ENCODE measurements around the gene PLEKHG2. TPM values are rescaled to one million over a fixed set of nuclear protein-coding genes. Genes with fewer than 3 reads are reported as not detected.
A peak's percentile ranks its signal among the peaks of the same experiment; 100 is the strongest.

PLEKHG2 gene
- total RNA-seq, 2 donors from 2014 or later: 119 to 129 TPM

GRCh38 chr19:39426170-39426569, 13.7 kb downstream of the PLEKHG2 start:
- Mint-ChIP-seq H3K27me3 (no peaks in the 10 kb centered on the region), H3K27ac (peak overlapping the region; percentile 85), H3K36me3 (ENCODE audit: low read depth) (peaks cover 3% of the 10 kb centered on the region), H3K4me1 (peaks cover 19% of the 10 kb centered on the region), H3K4me3 (no peak overlapping the region)
- H3K9me3 ChIP-seq (ENCODE audit: control insufficient read depth, low read length, poor library complexity, severe bottlenecking): no peaks in the 10 kb centered on the region
- DNase-seq (no peak), ATAC-seq (no peak)

- DNase-seq: no peak
- Mint-ChIP-seq H3K36me3 (ENCODE audit: low read depth) (peaks cover 3% of the 10 kb centered on the region), H3K4me1 (peaks cover 23% of the 10 kb centered on the region), H3K27ac (peak overlapping the region; percentile 85), H3K4me3 (no peak overlapping the region), H3K27me3 (no peaks in the 10 kb centered on the region)
- ATAC-seq: no peak
- H3K9me3 ChIP-seq (ENCODE audit: control insufficient read depth, low read length, poor library complexity, severe bottlenecking): no peaks in the 10 kb centered on the region
These were observed 15.2 kb downstream of the PLEKHG2 start for GRCh38 chr19:39427707-39428106.

- Mint-ChIP-seq H3K27ac (peak overlapping the region; percentile 80), H3K36me3 (ENCODE audit: low read depth) (peaks cover 6% of the 10 kb centered on the region)
These were observed 16.0 kb downstream of the PLEKHG2 start for GRCh38 chr19:39428283-39429112.

GRCh38 chr19:39430675-39431593, 18.5 kb downstream of the PLEKHG2 start:
- Mint-ChIP-seq H3K4me3 (peak overlapping the region; percentile 78), H3K36me3 (ENCODE audit: low read depth) (peaks cover 11% of the 10 kb centered on the region), H3K27ac (peak overlapping the region; percentile 100), H3K4me1 (peaks cover 37% of the 10 kb centered on the region), H3K27me3 (no peaks in the 10 kb centered on the region)
- peak; percentile 78 for ATAC-seq
- DNase-seq: peak; percentile 48 to 75 (median 70)
- H3K9me3 ChIP-seq (ENCODE audit: control insufficient read depth, low read length, poor library complexity, severe bottlenecking): no peaks in the 10 kb centered on the region

More at GRCh38 chr19:39428283-39429112, 16.0 kb downstream of the PLEKHG2 start:
- DNase-seq (no peak), ATAC-seq (no peak)
- Mint-ChIP-seq H3K4me1 (peaks cover 26% of the 10 kb centered on the region), H3K4me3 (no peak overlapping the region), H3K27me3 (no peaks in the 10 kb centered on the region)
- no peaks in the 10 kb centered on the region for H3K9me3 ChIP-seq (ENCODE audit: control insufficient read depth, low read length, poor library complexity, severe bottlenecking)

GRCh38 chr19:39432677-39433025, 20.2 kb downstream of the PLEKHG2 start:
- H3K27me3 Mint-ChIP-seq: no peaks in the 10 kb centered on the region
- H3K36me3 Mint-ChIP-seq (ENCODE audit: low read depth): peaks cover 8% of the 10 kb centered on the region
- peak overlapping the region; percentile 100 for H3K4me3 Mint-ChIP-seq
- no peaks in the 10 kb centered on the region for H3K9me3 ChIP-seq (ENCODE audit: control insufficient read depth, low read length, poor library complexity, severe bottlenecking)
- H3K27ac Mint-ChIP-seq: peak overlapping the region; percentile 100
- DNase-seq (no peak), ATAC-seq (no peak)
- peaks cover 40% of the 10 kb centered on the region for H3K4me1 Mint-ChIP-seq

- Mint-ChIP-seq H3K27ac (peak overlapping the region; percentile 100), H3K36me3 (ENCODE audit: low read depth) (peaks cover 8% of the 10 kb centered on the region), H3K4me3 (peak overlapping the region; percentile 100), H3K4me1 (peaks cover 40% of the 10 kb centered on the region), H3K27me3 (no peaks in the 10 kb centered on the region)
- no peak for ATAC-seq
- DNase-seq: no peak
- H3K9me3 ChIP-seq (ENCODE audit: control insufficient read depth, low read length, poor library complexity, severe bottlenecking): no peaks in the 10 kb centered on the region
These were observed 21.1 kb downstream of the PLEKHG2 start for GRCh38 chr19:39433480-39434079.

GRCh38 chr19:39434123-39435076, 21.9 kb downstream of the PLEKHG2 start:
- ATAC-seq (no peak), DNase-seq (no peak)
- H3K27ac Mint-ChIP-seq: peak overlapping the region; percentile 100
- H3K36me3 Mint-ChIP-seq (ENCODE audit: low read depth): peaks cover 8% of the 10 kb centered on the region
- H3K27me3 Mint-ChIP-seq: no peaks in the 10 kb centered on the region
- H3K9me3 ChIP-seq (ENCODE audit: control insufficient read depth, low read length, poor library complexity, severe bottlenecking): no peaks in the 10 kb centered on the region
- H3K4me1 Mint-ChIP-seq: peaks cover 40% of the 10 kb centered on the region
- peak overlapping the region; percentile 100 for H3K4me3 Mint-ChIP-seq

- Mint-ChIP-seq H3K36me3 (ENCODE audit: low read depth) (peaks cover 8% of the 10 kb centered on the region), H3K4me3 (peak within 1 kb of the TSS; percentile 100), H3K27ac (peak within 1 kb of the TSS; percentile 100), H3K4me1 (peaks cover 36% of the 10 kb centered on the region), H3K27me3 (no peaks in the 10 kb centered on the region)
- DNase-seq: peak; percentile 98 to 99 (median 98)
- H3K9me3 ChIP-seq (ENCODE audit: control insufficient read depth, low read length, poor library complexity, severe bottlenecking): no peaks in the 10 kb centered on the region
- peak; percentile 88 for ATAC-seq
These were observed 23.3 kb downstream of the PLEKHG2 start, which contains the start of gene RPS16 for GRCh38 chr19:39435499-39436349. RPS16 (minus strand) TSS chr19:39435949; CDS start chr19:39435895, 54 bp downstream.

GRCh38 chr19:39436350-39436716, 23.9 kb downstream of the PLEKHG2 start:
- ATAC-seq (no peak), DNase-seq (no peak)
- H3K4me3 Mint-ChIP-seq: peak overlapping the region; percentile 100
- H3K4me1 Mint-ChIP-seq: peaks cover 31% of the 10 kb centered on the region
- H3K9me3 ChIP-seq (ENCODE audit: control insufficient read depth, low read length, poor library complexity, severe bottlenecking): no peaks in the 10 kb centered on the region
- H3K27ac Mint-ChIP-seq: peak overlapping the region; percentile 100
- peaks cover 8% of the 10 kb centered on the region for H3K36me3 Mint-ChIP-seq (ENCODE audit: low read depth)
- H3K27me3 Mint-ChIP-seq: no peaks in the 10 kb centered on the region

- peak overlapping the region; percentile 100 for H3K4me3 Mint-ChIP-seq
- ATAC-seq (no peak), DNase-seq (no peak)
- H3K4me1 Mint-ChIP-seq: peaks cover 29% of the 10 kb centered on the region
- H3K27ac Mint-ChIP-seq: no peak overlapping the region
- H3K9me3 ChIP-seq (ENCODE audit: control insufficient read depth, low read length, poor library complexity, severe bottlenecking): no peaks in the 10 kb centered on the region
- no peaks in the 10 kb centered on the region for H3K27me3 Mint-ChIP-seq
- H3K36me3 Mint-ChIP-seq (ENCODE audit: low read depth): peaks cover 6% of the 10 kb centered on the region
These were observed 25.9 kb downstream of the PLEKHG2 start for GRCh38 chr19:39438270-39438934.

- H3K9me3 ChIP-seq (ENCODE audit: control insufficient read depth, low read length, poor library complexity, severe bottlenecking): no peaks in the 10 kb centered on the region
- DNase-seq: no peak
- Mint-ChIP-seq H3K27ac (peak overlapping the region; percentile 100), H3K36me3 (ENCODE audit: low read depth) (peaks cover 8% of the 10 kb centered on the region), H3K4me1 (peaks cover 39% of the 10 kb centered on the region), H3K4me3 (peak overlapping the region; percentile 99), H3K27me3 (no peaks in the 10 kb centered on the region)
- no peak for ATAC-seq
These were observed 32.2 kb downstream of the PLEKHG2 start for GRCh38 chr19:39444598-39445195.

All from T-helper 17 cell (primary cell).